Suprapubic skin (tissue), 3 donors: ENCODE data around the gene CERS2.

ENCODE experiments used
- CTCF ChIP-seq, 2 donors: fragments of 200-600 bp in 1 of 2; fragments of 450-650 bp in 1 of 2; sonication (generic) in 1 of 2; IDR thresholded peaks; one replicate each; pipeline ENCODE4 v1.5.1; 2016 to 2019; ENCODE audit warnings: antibody characterized with exemption in 2 of 2, mild to moderate bottlenecking in 1 of 2, moderate library complexity in 1 of 2
- POLR2AphosphoS5 ChIP-seq, 3 donors: sonication (generic); formaldehyde crosslinking; IDR thresholded peaks; one replicate each; pipeline ENCODE4 v1.6.1; 2017; ENCODE audit warnings: antibody characterized with exemption in 3 of 3

- no peak for TF ChIP-seq CTCF (IDR thresholded peaks at IDR 0.05)
- no peak for TF ChIP-seq POLR2AphosphoS5 (IDR thresholded peaks at IDR 0.05)
Observed at GRCh38 chr1:151007853-151008243, 33.2 kb upstream of the CERS2 start.
